Upper lobe of left lung (tissue), 6 donors: ENCODE measurements around the gene OLFM4. TPM values are rescaled to one million over a fixed set of nuclear protein-coding genes. Genes with fewer than 3 reads are reported as not detected.

Experiments used
- ATAC-seq, 2 donors: fragments of 200-7000 bp; cut with Tn5 transposase; one replicate each; pipeline ENCODE4 v1.9.1; 2022; ENCODE audit warnings: mild to moderate bottlenecking in 2 of 2, moderate library complexity in 2 of 2; ENCODE audit not compliant: low FRiP score in 2 of 2
- DNase-seq, 2 donors: peaks; one replicate each; pipeline ENCODE4 v3.0.0-alpha.2; 2019 to 2020
- H3K27ac ChIP-seq, 4 donors: fragments of 200-600 bp; sonication (generic); one replicate each; pipeline ENCODE4 v1.5.1; 2016 to 2019
- H3K27me3 ChIP-seq, 4 donors: fragments of 200-600 bp; sonication (generic); one replicate each; pipeline ENCODE4 v1.5.1; 2017 to 2019
- H3K36me3 ChIP-seq, 4 donors: fragments of 200-600 bp; sonication (generic); one replicate each; pipeline ENCODE4 v1.5.1; 2016 to 2019
- H3K4me1 ChIP-seq, 4 donors: fragments of 200-600 bp; sonication (generic); one replicate each; pipeline ENCODE4 v1.5.1; 2018 to 2019
- H3K4me3 ChIP-seq, 4 donors: fragments of 200-600 bp; sonication (generic); one replicate each; pipeline ENCODE4 v1.5.1; 2017 to 2019; ENCODE audit warnings: mild to moderate bottlenecking in 2 of 4, moderate library complexity in 1 of 4
- H3K9me3 ChIP-seq, 4 donors: fragments of 200-600 bp; sonication (generic); one replicate each; pipeline ENCODE4 v1.5.1; 2018 to 2019
- EP300 ChIP-seq, 4 donors: sonication (generic); formaldehyde crosslinking; IDR thresholded peaks; one replicate each; pipeline ENCODE4 v1.5.1; 2017; ENCODE audit warnings: antibody characterized with exemption in 4 of 4, control low read depth in 2 of 4
- POLR2A ChIP-seq, 4 donors: fragments of 450-650 bp; IDR thresholded peaks; one replicate each; pipeline ENCODE4 v1.5.1; 2016 to 2017; ENCODE audit warnings: antibody characterized with exemption in 4 of 4, mild to moderate bottlenecking in 2 of 4
- POLR2AphosphoS5 ChIP-seq, 2 donors: sonication (generic); formaldehyde crosslinking; IDR thresholded peaks; one replicate each; pipeline ENCODE4 v1.5.1; 2017; ENCODE audit warnings: antibody characterized with exemption in 2 of 2
- WGBS, 2 donors: methylation state at CpG; one replicate each; pipeline ENCODE4 v1.1.5; 2017 to 2018; 5-methylcytosine and 5-hydroxymethylcytosine counted together
- total RNA-seq, 6 donors: library from RNA; depleted of rRNA in 4 of 6; stranded (reverse); fragments of >200 nt in 4 of 6; gene quantifications; one replicate each; pipeline versions ENCODE4 v1.1.0 to v1.2.1, GENCODE V29; 2016 to 2021
- TF ChIP-seq, protein P1 (sequence below), 6 experiments: fragments of 450-650 bp in 4 of 6; fragments of 200-600 bp in 2 of 6; sonication (generic) in 2 of 6; IDR thresholded peaks; one replicate each; pipeline ENCODE4 v1.5.1; 2016 to 2019; ENCODE audit warnings: antibody characterized with exemption in 6 of 6
- donor health status: DM: no; HTN: no; CAD: no; lungs with moderate emphysema.
- donor health status: DM: no; HTN: yes; CAD: no; lungs with severe emphysema.

Gene OLFM4
- total RNA-seq, 6 donors from 2014 or later = 0.20 to 2.9 (median 0.69) TPM; not detected in 1

DNA sequence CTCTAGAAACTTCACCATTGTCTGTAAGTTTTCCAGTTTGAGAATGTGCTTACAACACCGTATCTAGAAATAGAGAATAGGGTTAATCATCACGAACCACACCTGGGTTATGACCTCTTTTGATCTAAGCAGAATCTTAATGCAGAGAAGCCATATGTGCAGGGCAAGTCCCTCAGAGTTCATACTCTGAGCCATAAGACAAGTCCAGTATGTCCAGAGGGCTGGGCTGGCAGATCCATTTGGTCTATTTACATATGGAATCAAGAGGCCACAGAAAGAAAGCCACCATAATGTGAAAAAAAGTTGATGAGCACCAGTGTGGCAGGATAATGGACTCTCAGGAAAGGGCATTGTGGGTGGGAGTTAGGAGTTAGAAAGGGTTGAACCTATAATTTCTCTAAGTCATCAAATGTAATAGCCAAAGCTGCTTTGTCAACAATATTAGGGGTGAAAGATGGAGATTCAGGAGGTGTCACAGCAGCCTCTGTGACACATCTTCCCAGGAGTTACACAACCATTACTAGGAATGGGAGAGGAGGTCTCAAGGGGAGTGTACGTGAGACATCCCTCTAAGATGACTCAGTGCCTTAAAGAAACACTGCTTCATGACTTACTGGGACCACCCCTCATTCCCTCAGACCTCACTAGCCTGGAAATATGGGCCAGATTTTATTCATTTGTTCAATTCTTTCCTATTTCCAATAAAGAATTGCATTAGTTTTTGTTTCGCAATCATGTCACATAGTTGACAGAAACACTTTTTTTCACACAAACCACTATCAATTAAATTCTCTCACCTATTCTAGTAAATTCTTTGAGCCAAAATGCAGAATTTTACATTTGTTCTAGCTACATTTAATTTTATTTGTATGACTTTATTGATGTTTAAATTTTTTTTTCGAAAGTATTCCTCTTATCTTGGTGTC lies 30.4 kb upstream of the OLFM4 start:
- no peak overlapping the region for H3K27ac ChIP-seq
- no peaks in the 10 kb centered on the region for H3K36me3 ChIP-seq
- ATAC-seq (no peak), DNase-seq (no peak)
- H3K9me3 ChIP-seq = no peaks in the 10 kb centered on the region
- H3K4me3 ChIP-seq = no peak overlapping the region
- TF ChIP-seq, protein P1, sequence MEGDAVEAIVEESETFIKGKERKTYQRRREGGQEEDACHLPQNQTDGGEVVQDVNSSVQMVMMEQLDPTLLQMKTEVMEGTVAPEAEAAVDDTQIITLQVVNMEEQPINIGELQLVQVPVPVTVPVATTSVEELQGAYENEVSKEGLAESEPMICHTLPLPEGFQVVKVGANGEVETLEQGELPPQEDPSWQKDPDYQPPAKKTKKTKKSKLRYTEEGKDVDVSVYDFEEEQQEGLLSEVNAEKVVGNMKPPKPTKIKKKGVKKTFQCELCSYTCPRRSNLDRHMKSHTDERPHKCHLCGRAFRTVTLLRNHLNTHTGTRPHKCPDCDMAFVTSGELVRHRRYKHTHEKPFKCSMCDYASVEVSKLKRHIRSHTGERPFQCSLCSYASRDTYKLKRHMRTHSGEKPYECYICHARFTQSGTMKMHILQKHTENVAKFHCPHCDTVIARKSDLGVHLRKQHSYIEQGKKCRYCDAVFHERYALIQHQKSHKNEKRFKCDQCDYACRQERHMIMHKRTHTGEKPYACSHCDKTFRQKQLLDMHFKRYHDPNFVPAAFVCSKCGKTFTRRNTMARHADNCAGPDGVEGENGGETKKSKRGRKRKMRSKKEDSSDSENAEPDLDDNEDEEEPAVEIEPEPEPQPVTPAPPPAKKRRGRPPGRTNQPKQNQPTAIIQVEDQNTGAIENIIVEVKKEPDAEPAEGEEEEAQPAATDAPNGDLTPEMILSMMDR (IDR thresholded peaks at IDR 0.05) = no peak
- TF ChIP-seq EP300 (IDR thresholded peaks at IDR 0.05) (no peak), POLR2A (IDR thresholded peaks at IDR 0.05) (no peak), POLR2AphosphoS5 (IDR thresholded peaks at IDR 0.05) (no peak)
- no peaks in the 10 kb centered on the region for H3K27me3 ChIP-seq
- 86% methylated on average over 5 of the region's 5 CpGs for WGBS, 2 donors
- H3K4me1 ChIP-seq = no peaks in the 10 kb centered on the region

DNA sequence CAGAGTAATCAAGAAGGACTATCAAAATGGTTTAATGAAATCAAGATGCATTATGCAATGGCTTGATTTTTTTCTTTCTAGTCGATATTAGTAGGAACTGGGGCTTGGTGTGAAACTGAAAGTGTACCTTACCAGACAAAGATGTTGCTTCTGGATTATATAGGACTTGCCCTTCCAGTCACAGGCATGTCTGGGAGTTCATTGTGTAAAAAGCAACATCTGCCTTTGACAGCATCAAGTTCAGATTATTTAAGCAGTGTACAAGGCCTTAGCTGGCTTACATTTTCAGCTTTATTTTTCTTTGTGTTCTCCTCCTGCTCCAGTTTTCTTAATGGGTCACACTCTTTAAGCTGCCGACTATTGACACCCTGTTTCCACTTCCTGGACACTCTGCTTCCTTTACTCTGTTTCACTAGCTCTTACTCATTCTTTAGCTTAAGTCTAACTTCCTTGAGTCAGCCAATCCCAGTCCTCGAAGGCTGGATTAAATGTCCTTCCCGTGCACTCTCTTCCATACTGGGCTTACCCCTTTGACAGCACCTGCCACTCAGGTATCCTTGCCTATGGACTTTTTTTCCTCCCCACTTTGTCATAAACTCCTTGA lies 29.4 kb upstream of the OLFM4 start:
- no peak overlapping the region for H3K27ac ChIP-seq
- H3K9me3 ChIP-seq = no peaks in the 10 kb centered on the region
- WGBS, 2 donors = 59 to 62% methylated on average over 4 of the region's 4 CpGs
- no peaks in the 10 kb centered on the region for H3K36me3 ChIP-seq
- H3K4me3 ChIP-seq = no peak overlapping the region
- no peaks in the 10 kb centered on the region for H3K4me1 ChIP-seq
- ATAC-seq (no peak), DNase-seq (no peak)
- no peaks in the 10 kb centered on the region for H3K27me3 ChIP-seq
- TF ChIP-seq POLR2A (IDR thresholded peaks at IDR 0.05) = no peak
- no peak for TF ChIP-seq EP300 (IDR thresholded peaks at IDR 0.05)
- TF ChIP-seq POLR2AphosphoS5 (IDR thresholded peaks at IDR 0.05) = no peak
- TF ChIP-seq, protein P1 (IDR thresholded peaks at IDR 0.05) = no peak

GRCh38 chr13:53001444-53002225 lies 27.0 kb upstream of the OLFM4 start:
- no peak overlapping the region for H3K4me3 ChIP-seq
- no peak for ATAC-seq
- no peaks in the 10 kb centered on the region for H3K9me3 ChIP-seq
- 74 to 82% methylated on average over 4 of the region's 4 CpGs for WGBS, 2 donors
- H3K36me3 ChIP-seq = no peaks in the 10 kb centered on the region
- no peak overlapping the region for H3K27ac ChIP-seq
- no peaks in the 10 kb centered on the region for H3K27me3 ChIP-seq
- H3K4me1 ChIP-seq = no peaks in the 10 kb centered on the region
- DNase-seq = no peak
- no peak for TF ChIP-seq EP300 (IDR thresholded peaks at IDR 0.05)
- TF ChIP-seq POLR2A (IDR thresholded peaks at IDR 0.05) = no peak
- TF ChIP-seq, protein P1 (IDR thresholded peaks at IDR 0.05) = no peak
- TF ChIP-seq POLR2AphosphoS5 (IDR thresholded peaks at IDR 0.05) = no peak

- no peaks in the 10 kb centered on the region for H3K4me1 ChIP-seq
- WGBS, 2 donors = 82 to 84% methylated on average over 2 of the region's 2 CpGs
- DNase-seq = no peak
Measured at GRCh38 chr13:53004573-53004972, 24.0 kb upstream of the OLFM4 start.

More at GRCh38 chr13:53004573-53004972, 24.0 kb upstream of the OLFM4 start:
- Histone ChIP-seq H3K27me3 (no peaks in the 10 kb centered on the region), H3K27ac (no peak overlapping the region), H3K36me3 (no peaks in the 10 kb centered on the region), H3K9me3 (no peaks in the 10 kb centered on the region), H3K4me3 (no peak overlapping the region)
- TF ChIP-seq POLR2AphosphoS5 (IDR thresholded peaks at IDR 0.05) (no peak), POLR2A (IDR thresholded peaks at IDR 0.05) (no peak), EP300 (IDR thresholded peaks at IDR 0.05) (no peak)
- TF ChIP-seq, protein P1 (IDR thresholded peaks at IDR 0.05) = no peak
- ATAC-seq = no peak
